HG02623 (cell line): Measurements from ENCODE around the gene WWOX.

Experiments
- ATAC-seq: cut with Tn5 transposase; IDR thresholded peaks from one replicate; pipeline ENCODE4 v1.9.1; 2021; ENCODE audit warnings: moderate library complexity; ENCODE audit not compliant: unreplicated experiment

The WWOX gene

GRCh38 chr16:79168321-79168720 is 1068.9 kb downstream of the WWOX start:
- ATAC-seq, result no peak

GRCh38 chr16:79169239-79169638 is 1069.8 kb downstream of the WWOX start:
- no peak for ATAC-seq

- no peak for ATAC-seq
These were observed 1071.2 kb downstream of the WWOX start for GRCh38 chr16:79170555-79171246.

DNA sequence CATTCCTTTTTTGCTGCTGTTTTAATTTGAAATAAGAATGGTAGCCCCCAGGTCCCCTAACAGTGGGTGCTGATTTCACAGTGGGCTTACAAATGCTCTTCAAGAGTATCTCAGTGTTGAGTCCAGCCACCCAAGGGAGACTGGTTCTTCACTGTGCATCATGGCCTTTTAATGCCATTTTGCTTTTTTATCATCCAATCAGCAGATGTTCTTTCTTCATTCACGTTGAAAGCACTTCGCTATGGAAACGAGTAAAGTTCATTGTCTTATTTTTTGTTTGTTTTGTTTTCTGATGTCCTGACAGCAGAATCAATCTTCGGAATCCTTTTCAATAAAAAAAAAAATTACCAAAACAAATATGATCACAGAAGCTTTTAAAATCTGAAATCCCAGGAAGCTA is 1072.0 kb downstream of the WWOX start:
- no peak for ATAC-seq

DNA sequence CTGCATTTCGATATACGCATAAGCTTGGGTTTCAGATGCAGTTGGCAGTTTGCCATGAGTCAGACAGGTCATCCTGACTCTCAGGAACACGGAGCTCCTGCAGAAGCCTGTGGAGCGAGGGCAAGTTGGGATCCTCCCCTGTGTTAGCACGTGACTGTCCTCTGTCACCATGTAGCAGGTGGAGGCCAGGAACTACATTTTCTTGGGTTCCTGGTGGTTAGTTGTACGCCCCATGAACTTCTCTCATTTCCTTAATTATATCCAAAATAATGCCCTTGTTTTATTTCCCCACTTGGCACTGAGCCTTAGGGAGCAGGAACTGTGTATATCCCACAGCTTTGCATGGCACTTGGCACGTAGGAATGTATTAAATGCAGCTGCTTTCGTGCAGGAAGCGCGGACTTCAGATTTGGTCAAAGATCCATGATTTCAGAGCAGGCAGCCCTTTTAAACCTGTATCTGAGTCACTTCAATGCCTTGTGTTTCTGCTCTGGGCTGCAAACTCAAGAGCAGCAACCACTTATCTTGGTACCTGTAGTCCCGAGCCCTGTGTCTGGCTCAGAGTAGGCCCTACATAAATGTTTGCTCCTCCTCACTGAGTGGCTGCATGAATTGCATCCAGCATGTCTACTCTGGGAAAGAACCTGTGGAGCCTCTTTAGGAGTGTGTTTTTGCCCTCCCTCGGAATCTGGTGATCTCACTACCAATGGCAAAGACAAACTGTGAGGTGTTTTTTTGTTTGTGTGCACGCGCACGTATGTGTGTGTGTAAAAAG is 1072.7 kb downstream of the WWOX start:
- no peak for ATAC-seq

DNA sequence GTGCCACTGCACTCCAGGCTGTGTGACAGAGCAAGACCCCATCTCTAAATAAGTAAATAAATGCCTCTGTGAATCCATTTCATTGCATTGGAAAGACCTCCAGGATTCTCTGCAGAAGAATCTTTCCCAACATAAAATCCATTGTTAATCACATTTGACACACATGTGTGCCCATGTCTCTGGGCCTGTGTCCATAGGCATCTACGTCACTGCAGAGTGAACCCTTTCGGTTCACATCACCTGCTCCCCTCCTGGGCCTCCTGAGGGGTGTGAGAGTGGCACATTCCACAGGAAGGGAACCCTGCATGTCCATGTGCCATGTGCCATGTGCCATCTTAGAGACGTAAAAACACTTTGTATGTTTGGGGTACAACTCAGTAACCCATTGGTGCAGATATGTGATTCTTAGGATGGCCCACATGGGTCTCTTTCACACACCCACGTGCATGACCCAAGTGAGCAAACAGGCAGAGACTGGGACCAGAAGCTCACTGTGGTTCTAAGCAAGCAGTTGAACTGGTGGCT is 1073.6 kb downstream of the WWOX start:
- no peak for ATAC-seq

- no peak for ATAC-seq
These were observed 1074.5 kb downstream of the WWOX start for GRCh38 chr16:79173919-79174318.

DNA sequence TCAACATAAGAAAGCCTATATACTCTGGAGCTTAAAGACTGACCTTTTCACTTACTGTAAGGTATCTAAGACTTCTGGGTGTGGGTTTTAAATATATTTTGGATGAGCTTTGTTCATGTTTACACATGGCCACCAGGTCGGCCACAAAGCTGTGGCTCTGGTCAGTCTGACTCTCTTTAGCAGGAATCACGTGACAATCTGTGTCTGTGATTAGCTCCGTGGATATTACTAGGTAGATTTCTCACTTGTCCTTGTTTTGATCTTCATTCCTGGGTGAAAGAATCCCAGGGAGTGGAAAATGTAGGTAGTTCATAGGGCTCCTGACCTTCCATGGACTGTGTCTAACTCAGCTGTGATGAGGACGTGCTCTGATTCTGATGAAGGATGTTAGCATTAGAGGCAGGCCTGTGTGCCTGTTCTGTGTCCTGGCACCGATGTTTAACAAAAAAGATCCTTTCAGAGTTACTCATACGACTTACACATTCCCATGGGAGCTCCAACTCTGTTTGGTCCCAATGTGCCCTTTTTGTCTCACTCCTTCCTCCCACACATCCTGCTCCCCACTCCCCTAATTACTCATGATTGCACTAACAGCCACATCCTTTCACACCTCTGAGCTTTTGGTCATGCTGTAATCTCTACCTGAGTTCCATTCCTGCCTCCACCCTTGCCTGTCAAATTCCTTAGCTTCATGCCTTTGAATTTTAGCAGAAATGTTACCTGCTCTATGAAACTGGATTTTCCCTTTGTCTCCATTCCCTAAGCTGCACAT is 1076.0 kb downstream of the WWOX start:
- no peak for ATAC-seq

DNA sequence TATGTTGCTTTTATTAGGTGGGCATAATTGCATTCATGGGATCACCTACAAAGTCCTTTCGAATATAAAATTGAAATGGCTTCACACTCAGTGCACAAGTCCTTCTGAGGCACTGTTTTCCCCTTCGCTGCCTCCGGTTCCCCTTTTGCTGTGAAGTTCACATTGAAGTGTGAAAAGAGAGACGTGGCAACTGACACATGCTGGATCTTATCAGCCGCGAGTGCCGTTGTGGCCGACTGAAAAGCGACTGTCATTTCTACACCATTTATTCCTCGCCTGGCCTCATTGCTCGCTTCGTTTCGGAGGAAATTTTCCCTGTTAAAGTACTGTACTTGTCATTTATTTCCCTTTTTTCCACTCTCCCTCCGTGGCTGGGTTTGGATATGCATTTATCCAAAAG is 1077.6 kb downstream of the WWOX start:
- no peak for ATAC-seq

DNA sequence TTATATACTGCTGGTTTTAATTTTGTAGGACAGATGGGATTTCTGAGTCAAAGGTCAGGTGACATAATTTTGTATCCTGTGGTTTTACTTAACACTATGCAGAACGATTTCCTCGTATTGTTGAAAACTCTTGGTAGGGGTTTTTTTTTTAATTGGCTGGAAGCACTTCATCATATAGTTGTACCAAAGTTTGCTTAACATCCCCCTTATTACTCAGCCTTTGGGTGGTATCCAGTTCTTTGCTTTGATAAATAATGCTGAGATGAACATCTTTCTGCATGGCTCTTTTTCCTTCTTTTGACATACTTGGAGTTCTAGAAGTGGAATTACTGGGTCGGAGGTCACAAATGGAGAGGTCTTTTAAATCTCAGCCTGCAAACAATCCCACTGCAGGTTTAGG is 1082.0 kb downstream of the WWOX start:
- no peak for ATAC-seq

- no peak for ATAC-seq
These were observed 1083.2 kb downstream of the WWOX start for GRCh38 chr16:79182616-79183015.

DNA sequence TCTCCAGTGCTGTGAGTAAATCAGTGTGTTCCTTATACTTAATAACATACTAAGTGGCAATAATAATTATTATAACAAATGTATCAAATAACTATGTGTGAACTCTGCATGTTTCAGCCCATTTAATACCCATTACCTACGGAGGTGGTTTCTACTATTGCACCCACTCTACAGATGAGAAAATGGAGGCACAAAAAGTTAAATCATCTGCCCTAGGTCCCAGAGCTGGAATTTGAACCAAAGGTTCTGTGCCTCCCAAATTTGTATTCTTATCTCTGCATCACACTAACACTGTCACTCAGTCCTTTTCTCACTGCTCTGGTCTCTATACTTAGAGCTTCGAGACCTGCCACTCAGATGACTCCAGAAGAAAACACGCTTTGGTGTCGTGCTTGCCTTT is 1084.1 kb downstream of the WWOX start:
- ATAC-seq, result no peak

DNA sequence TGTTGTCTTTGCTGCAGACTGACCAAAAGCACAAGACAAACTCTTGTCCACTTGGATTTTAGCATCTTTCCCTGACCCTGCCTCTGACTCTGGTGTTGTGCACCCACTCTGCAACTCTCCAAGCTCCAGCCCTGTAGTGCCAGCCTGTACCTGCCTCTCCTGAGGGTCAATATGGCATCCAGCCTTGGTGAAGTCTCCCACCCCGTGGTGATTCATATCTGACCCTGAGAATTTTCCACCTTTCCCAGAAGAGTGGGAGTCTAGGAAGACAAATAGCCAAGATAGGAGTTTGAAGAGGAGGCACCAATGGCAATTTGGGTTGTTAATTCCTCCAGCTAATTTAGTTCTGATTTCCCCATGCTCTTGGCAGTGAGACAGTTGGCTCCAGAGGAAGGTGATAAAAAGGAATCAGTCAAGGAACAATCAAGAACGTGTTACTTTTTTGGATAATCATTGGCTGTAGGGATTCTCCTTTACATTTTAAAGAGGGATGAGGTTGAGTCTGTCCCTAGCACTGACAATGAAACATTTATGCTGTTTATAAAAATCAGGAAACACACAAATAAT is 1085.1 kb downstream of the WWOX start:
- ATAC-seq, result no peak

- no peak for ATAC-seq
These were observed 1086.3 kb downstream of the WWOX start for GRCh38 chr16:79185711-79186110.

GRCh38 chr16:79186196-79186595 is 1086.7 kb downstream of the WWOX start:
- no peak for ATAC-seq

DNA sequence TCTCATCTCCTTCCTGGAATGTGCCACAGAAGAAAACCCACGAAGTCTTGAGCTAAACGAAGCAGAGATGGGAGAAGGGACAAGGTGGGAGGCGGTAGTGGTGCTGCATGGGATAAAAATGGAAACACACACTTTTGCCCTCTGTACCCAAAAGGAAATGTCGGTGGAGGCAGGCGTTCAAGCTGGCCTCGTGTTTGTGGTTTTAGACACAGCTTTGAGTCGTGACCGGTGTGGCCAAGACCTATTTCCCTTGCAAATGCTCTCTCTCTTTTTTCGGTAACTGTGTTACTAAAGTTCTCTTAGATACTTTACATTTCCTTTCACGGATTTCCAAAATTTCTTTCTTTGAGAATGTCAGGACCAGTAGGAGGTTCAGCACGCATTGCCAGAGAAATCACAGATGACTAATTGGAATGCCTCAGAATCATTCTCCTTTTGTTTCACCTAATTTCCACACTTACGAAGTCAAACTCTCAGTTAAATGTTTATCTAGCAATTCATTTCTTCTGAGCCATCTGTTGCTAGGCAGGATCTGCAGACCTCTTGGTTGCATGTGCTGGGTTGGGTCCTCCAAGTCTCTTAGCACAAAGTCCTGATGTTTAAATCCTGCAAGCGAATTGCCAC is 1088.8 kb downstream of the WWOX start:
- ATAC-seq, result no peak

DNA sequence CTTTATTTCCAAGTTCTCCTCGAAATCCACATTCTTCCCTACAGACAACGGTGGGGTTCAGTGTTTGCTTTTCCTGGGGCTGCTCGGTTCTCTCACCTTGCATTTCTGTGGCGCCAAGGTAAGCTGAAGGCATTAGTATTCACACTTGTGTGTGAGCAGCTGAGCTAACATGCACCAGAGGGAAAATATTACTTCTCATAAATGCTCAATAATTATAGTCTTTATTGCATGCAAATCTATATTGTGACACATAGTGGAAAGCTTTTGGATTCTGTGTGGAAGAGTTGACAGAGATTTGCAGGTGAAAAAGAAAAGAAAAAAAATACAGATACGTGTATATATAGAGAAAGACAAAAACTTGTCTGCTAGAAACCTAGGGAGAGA is 1089.3 kb downstream of the WWOX start:
- no peak for ATAC-seq

GRCh38 chr16:79190542-79190941 is 1091.1 kb downstream of the WWOX start:
- ATAC-seq, result no peak

DNA sequence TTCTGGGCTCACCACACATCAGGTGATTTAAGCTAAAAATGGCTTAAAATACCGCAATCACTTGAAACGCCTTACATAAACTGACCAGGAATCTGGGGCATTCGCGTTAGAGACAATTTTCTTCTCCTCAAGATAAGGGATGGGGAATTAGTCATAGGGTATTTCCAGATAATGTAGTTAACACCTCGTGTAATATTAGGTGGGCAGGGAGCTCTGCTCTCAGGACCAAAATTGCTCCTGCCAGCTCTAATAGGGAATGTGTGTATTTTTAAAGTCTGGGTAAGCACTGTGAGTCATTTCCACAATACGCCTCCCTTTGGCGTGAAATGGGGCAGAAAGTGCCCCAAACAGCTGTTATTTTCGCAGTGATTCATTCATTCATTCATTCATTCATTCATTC is 1092.5 kb downstream of the WWOX start:
- no peak for ATAC-seq

- no peak for ATAC-seq
These were observed 1093.5 kb downstream of the WWOX start for GRCh38 chr16:79192904-79193303.

DNA sequence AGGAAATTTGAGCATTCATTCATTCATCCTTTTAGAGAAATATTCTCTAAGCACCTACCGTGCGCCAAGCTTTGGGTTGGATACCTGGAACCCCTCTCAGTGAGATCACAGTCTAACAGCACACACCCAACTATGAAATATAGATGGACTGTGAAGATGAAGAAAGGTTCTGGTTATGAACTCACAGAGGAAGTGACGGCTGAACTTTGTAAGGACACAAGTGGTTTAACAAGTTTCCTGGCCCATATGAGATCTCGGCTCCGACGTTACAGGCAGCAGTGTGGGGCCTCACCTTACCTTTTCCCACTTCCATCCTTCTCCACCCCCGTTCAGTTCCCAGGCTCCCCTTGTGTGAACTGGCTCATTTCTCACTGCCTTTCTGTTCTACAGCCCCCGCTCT is 1094.8 kb downstream of the WWOX start:
- ATAC-seq, result no peak
